ENCODE measurements around the gene CCDC13. TPM values are rescaled to one million over a fixed set of nuclear protein-coding genes. Genes with fewer than 3 reads are reported as not detected.
A peak's percentile ranks its signal among the peaks of the same experiment; 100 is the strongest.

The CCDC13 gene
- total RNA-seq, 1 donor from 2014 or later = 1.2 TPM

DNA sequence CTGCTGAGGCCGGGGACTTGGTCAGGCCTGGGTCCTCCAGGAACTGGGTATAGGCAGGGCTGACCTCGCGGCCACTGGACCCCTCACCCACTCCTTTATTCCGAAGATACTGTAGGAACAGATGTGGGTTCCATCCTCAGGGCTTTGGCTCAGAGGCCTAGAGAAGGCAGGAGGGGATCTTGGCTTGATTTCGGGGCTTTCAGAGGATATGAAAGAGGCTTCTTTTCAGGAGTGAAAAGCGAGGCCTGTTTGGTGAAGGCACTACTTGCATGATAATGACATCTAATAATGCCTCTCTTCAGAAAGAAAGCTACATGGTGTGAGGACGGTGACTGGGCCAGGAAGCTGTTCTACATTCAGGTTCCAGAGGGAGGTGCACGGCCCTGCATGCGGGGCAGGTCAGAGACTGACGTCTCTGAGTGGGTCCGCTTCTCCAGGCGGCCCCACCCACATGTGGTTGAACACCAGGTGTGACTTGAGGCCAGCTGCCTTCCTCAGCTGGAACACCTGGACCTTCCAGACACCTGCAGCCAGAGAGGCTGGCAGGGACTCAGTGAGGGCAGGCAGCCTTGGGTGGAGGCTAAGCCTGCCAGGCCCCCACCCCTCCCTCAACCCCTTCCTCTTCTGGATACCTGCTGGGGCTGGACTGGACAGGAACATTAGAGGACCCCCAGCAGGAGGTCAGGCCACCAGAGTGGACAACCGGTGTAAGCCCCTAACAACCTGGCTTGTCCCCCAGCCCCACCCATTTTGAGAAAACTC, 39.4 kb downstream of the CCDC13 start:
- DNase-seq (ENCODE audit: low spot score) = no peak

DNA sequence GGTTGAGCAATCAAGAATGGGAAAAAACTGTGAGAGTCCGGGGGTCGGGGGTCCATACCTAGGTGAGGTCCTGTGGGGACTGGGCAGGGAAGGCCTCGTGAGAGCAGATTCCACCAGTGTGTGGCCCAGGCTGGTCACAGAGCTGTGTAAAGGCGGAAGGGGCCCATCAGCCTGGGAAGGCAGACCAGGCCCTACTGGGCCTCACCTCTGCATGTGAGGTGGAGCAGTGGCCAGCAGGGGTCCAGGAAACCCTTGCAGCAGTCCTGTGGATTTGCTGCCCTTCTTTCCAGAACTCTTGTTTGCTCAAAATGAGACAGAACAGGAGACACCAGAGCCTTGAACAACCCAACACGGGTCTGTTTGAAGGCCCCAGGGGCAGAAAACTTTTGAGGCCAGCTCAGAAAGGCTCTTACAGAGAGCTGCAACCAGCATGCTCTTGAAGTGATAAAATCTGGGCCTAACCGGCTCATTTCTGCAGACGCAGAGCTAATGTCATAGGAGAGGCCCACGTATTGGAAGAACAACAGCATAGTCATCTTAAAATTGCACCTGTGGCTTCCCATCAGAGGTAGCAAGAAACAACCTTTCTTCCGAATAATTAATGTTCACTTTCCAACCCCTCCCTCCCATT, 40.1 kb downstream of the CCDC13 start:
- DNase-seq (ENCODE audit: low spot score) = no peak

DNA sequence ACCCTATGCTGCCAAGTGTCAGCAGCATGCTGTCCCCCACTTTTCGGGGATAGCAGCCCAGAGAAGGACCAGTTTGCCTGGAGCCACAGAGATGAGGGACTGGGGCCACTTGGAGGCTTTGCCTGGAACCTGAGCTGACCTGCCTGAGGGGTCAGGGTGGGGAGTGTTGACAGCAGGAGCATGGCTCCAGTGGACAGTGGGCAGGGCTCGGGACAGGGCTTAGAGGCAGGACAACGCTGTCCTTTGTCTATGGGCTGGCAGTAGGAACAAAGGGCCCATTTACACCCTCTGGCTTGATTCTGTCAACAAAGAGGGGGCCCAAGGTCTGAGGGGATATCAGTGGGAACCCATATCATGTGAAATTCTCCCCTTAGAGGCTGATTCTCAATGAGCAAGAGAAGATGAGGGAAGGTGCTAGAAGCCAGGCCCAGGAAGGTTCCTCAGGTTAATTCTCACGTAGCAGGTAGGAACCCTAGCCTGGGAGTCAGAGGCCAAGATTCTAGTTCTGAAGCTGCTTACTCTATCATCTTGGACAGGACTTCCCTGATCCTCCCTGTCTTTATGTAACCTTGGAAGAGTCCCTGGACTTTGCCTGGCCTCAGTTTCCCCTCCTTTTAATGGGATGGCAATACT, 40.7 kb downstream of the CCDC13 start:
- DNase-seq (ENCODE audit: low spot score) = no peak

DNA sequence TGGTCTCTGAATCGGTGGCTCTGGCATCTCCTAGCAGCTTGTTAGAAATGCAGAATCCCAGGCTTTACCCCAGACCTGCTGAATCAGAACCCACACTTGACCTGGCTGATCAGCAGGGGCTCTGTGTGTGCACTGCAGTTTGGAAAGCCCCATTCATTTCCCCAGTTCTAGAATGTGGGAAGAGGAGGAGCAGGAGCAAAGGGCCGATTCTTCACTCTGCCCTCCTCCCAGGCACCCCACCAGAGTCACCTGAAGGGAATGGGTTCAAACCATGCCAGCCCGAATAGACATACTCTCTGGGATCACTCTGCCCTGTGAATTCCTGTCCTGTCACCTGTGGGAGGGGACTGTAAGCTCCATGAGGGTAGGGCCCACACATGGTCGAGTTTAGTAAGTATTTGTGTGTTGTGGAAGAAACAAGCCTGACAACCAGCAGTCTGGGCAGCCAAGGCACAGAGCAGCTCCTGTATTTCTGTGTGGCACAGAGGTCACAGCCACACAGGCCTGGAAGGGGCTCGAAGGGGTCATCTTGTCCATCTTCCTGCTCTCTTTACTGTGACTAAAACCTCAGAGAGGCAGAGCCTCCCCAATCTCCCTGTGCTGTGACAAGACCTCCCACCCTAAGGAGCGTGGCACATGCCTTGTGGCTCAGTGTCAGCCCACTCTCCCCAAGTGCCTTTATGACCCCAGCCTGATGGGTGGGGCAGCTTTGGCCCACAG, 41.4 kb downstream of the CCDC13 start:
- DNase-seq (ENCODE audit: low spot score) = no peak

DNA sequence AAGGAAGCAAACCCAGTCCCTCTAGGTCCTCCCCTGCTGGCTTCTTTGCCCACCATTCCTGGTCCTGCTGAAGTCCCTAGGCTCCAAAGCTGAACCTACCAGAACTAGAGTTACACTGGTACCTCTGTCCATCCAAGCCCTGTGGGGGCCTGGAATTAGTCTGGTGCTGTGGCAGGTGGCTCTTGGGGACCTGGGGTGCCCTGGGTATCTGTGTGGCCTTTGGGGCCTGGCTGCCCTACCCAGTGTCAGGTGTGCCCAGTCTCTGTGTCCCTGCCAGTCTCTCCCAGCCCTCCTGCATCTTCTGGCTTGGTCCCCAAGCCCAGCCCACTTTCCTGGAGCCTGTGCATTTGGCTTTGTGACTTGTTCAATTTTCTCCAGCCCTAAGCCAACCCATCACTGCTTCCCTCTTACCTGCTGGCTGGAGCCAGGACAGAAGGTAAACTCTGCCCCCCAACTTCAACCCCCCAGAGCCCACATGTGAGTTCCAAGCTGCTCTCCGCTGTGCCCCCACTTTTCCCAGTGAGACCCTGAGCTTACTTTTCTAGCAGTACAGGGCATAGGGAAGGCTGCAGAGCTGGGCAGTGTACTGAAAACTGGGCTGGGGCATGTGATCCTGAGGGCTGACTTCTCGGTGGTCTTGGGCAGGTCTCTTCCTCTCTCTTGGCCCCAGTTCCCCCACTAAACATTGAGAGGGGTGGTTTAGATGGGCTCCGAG, 42.2 kb downstream of the CCDC13 start:
- DNase-seq (ENCODE audit: low spot score) = no peak

DNA sequence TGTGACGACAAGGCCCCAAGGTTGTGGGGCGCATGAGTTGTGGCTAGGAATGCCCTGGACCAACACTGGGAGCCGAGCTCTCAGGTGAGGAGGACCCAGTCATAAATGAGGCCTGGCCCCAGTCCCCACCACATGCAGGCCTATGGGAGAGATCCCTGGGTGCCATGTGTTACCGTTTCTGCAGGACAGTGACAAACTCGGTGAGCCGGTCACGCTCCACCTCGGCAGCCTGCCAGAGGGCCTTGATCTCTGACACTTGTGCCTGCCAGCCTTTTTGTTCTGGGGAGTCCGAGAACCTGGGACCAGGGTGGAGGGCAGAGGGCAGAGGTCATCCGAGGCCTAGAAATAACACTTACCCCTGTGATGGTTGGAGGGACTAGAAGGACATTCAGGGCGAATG, 42.8 kb downstream of the CCDC13 start:
- no peak for DNase-seq (ENCODE audit: low spot score)

DNA sequence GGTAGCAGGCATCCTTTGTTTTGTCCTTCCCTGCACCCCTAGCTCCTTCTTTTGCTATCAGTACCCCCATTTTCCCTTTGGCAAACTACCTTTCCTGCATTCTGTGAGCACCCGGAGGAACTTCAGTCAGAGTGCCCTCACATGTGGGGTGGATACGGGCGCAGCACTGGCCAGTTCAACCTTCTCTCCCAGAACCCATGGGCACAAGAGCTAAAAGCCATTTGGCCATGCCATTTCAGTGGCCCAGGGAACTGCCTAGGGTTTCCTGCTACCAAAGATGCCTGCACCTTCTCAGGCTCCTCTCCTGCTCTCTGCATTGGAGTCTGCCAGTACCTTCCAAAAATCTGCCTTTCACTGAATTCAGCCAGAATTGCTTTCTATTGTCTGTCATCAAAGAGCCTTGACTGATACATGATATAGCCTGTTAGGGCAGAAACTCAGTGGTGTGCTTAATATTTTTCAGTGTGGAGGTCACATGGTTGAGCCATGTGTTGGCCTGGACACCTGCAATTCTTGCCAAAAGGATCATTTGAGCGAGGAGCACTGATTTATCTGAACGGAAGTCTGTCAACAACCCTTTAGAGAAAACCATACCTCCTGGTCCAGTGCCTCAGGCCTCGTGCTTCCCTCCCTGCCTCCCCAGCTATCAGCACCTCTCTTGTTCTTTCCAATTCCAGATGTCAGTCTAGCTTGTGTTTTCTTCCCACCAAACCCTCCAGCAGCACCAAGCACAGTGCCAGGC, 43.5 kb downstream of the CCDC13 start:
- peak; percentile 35 for DNase-seq (ENCODE audit: low spot score)

DNA sequence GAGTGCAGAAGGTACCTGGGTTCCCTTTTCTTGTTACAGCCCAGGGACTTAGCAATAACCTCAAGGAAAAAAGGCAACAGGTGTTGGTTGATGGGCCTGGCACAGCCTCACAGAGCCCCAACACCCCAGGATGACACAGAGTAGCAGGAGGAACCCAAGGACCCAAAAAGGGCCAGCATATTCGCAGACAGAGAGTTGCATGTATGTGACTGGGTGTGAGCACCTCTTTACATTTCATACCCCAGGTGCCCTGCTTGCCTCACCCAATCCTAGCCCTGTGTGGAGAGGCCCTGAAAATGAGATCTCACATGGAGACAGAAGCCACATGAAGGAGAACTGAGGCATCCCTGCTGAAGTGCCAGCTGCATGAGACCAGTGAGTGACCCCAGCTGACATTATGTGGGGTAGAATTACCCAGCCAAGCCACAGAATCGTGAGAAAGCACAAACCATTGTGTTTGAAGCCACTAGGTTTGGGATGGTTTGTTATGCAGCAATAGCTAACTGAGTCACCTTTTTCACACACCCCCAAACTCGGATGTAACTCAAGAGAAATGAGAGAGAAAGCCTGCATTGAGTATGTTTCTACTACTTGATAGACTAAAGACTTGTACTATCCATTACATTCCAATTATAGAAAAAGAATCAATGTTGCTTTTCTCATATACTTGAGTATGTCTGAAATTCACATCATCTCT, 44.2 kb downstream of the CCDC13 start:
- DNase-seq (ENCODE audit: low spot score) = no peak

DNA sequence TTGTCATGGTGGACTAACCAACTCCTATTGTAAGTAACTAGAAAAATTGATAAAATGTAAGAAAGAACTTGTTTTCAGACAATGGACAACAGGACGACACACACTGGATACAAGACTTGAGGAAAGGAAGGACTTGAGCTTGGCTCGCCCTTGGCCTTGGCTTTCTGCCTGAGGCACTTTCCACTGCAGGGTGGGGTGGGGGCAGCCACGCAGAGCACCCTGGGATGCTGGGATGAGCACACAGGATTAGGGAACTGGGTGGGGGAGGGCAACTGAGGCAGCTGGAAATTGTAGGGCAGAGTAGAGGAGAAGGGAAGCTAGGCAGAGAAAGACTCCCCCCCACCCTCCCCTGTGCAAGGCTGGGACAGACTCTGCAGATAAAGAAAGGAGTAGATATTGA, 45.0 kb downstream of the CCDC13 start:
- peak; percentile 44 for DNase-seq (ENCODE audit: low spot score)

DNA sequence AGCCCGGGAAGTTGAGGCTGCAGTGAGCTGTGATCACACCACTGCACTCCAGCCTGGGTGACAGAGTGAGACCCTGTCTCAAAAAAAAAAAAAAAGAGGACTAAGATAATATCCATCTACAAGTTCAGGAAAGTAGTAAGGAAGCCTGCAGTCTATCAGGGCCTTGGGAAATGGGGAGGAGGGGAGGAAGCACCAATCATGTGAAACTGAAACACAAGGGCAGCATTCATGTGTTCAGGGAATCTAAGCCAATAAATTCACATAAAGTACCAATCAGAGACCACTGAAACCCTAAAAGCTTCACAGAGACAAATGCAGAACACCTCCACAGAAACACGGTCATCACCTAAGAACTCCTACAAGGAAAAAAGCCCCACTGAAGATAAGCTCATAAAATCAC, 47.6 kb downstream of the CCDC13 start:
- DNase-seq (ENCODE audit: low spot score) = no peak

DNA sequence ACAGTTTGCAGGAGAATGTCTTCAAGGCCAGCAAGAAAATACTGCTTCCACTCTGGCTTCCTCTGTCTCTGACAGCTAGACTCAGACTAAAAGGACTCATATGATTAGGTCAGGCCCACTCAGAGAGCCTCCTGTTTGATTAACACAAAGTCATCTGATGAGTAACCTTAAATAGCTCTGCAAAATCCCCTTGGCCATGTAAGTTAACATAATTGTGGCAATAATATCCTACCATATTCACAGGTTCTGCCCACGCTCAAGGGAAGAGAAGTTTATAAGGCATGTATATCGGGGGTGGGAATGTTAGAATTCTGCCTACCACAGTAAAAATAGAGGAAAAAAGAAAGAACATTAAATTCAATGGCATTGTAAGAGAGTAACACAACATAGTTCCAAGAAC, 49.8 kb downstream of the CCDC13 start:
- no peak for DNase-seq (ENCODE audit: low spot score)

Other genes with a start within 250 kb of the CCDC13 start
- 37.2 TPM for gene SEC22C, start 191.3 kb downstream of the CCDC13 start, total RNA-seq
- gene SS18L2, start 182.4 kb downstream of the CCDC13 start, total RNA-seq = 21.6 TPM
- 137 TPM for gene NKTR, start 172.6 kb downstream of the CCDC13 start, total RNA-seq
- gene ZBTB47, start 119.6 kb downstream of the CCDC13 start, total RNA-seq = 32.1 TPM
- not detected for gene KLHL40, start 87.7 kb downstream of the CCDC13 start, total RNA-seq
- gene HHATL, start 70.5 kb downstream of the CCDC13 start, total RNA-seq = 0.73 TPM
- gene HIGD1A, start 31.2 kb upstream of the CCDC13 start, total RNA-seq = 182 TPM
- 17.2 TPM for gene ACKR2, start 36.2 kb upstream of the CCDC13 start, total RNA-seq
- gene CYP8B1, start 102.6 kb upstream of the CCDC13 start, total RNA-seq = not detected
- gene ZNF662, start 132.9 kb upstream of the CCDC13 start, total RNA-seq = 45.1 TPM
- 14.6 TPM for gene GASK1A, start 206.1 kb upstream of the CCDC13 start, total RNA-seq